Globus pallidus (tissue), 1 donor: ENCODE results near the gene GDPD5.

Source experiments
- DNase-seq: peaks from one replicate; pipeline ENCODE4 v3.0.0-alpha.2; 2015; ENCODE audit warnings: low spot score

GDPD5 gene

DNA sequence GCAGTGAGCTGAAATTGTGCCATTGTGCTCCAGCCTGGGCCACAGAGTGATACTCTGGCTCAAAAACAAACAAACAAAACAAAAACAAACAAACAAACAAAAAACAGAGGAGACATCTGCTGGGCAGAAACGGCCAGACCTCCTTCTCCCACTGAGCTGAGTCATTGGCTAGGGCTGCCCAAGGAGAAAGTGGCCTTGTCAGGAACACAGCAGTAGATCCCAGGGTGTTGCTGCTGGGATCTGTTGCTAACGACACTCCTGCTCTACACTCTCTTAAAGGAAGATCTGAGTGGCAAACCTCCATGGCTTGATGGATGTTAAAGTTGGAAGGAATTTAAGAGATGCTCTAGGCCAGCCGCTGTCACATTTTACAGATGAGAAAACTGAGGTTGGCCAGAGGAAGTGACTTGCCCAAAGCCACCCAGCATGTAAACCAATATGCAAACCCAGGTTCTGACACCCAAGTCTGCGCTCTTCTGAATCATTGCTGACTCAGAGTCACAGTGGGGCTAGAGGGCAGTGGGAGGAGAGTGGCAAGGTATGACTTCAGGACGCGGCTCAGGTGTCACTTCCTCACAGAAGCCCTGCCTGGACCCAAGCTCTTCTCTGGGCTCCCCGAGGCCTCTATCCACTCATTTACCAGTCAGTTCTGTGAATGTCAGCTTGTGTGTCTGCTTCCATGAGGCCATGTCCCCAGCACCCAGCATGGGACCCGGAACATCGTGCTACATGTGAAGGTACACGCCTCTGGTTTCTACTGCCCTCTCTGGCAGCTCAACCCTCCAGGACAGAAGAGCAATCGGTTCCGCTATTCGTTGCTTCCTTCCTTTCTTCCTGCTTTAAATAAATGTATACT lies 11.3 kb upstream of the GDPD5 start:
- DNase-seq: no peak

DNA sequence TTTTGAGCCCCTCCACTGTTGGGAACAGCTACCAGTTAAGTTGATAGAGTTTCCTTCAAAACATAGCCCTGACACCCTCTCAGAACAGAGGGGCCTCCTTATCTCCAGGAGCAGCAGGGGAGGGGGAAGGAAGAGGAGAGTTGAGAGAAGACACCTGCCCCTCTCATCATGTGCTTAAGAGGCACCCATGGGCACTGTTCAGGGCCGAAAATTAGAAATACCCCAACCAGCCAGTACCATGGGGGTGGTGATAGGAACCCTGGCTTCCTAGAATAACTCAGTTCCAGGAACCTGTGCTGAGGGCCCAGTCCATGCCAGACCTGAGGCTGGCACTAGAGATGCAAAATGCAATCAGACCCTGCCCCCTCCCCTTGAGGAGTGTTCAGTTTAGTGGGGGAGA lies 9.3 kb upstream of the GDPD5 start:
- DNase-seq: no peak

DNA sequence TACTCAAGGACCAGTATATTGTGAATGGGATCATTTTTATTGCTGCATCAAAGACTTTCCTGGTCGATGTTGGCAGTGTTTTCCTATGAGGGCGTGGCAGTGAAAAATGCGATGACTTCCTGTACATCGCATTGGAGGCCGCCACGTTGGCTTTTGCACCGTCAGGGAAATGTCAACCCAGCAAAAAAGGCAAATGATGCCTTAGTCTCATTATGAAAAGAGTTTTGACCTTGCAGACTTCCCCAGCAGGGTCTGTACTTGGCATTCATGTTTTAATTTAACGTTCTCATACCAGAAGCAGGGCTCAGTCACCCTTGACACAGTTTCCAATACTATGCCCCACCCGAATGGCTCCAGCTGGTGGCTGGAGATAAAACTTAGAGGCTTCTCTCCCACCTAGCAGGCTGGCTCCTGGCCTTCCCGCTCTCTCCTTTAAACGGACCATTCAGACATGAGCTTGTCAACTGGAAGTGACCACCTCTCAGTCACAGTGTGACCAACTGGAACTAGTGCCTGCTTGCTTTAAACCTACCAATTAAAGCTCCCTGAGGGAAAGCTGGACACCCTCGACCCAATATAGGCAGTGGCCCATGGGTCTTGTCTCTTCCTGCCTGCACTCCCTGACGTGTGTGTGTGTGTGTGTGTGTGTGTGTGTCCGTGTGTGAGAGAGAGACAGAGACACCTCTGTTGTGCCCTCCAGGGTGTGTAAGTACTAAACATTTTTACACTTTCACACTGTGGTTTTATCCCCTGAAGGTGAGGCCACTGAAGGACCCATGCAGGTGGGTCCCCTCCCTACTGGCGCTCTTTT lies 8.7 kb upstream of the GDPD5 start:
- no peak for DNase-seq

GRCh38 chr11:75533896-75534258 lies 8.1 kb upstream of the GDPD5 start:
- no peak for DNase-seq

DNA sequence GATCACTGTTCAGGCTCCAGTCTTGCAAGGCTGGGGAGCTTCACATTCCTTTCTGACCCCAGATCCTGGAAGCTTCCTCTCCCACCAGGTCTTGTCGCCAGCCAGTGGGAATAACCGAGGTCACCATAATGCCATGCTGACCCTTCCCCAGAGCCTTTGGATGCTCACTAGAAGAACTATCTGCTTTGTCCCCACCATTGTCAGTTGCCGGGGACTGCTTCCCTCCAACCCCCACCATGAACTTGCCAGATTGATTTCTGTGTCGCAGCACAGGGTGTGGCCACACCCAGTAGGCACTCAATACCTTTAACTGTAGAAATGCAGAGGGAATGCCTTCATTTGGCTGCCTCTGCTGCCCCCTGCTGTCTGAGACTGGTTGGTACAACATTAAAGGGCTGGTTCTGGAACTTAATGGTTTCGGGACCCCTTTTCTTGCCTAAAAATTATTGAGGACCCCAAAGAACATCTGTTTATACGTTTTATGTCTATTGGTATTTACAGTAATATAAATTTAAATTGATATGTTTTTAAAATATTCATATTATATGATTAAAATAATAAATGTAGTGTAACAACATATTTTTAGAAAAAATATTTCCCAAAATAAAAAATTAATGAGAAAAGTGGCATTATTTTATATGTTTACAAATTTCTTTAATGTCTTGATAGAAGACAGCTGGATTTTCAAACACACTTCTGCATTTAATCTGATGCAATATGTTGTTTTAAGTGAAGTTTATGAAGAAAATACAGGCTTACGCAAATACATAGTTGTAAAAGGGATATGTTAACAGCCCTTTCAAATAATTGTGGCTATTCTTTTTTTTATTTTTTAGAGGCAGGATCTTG lies 6.7 kb upstream of the GDPD5 start:
- peak; percentile 44 for DNase-seq

DNA sequence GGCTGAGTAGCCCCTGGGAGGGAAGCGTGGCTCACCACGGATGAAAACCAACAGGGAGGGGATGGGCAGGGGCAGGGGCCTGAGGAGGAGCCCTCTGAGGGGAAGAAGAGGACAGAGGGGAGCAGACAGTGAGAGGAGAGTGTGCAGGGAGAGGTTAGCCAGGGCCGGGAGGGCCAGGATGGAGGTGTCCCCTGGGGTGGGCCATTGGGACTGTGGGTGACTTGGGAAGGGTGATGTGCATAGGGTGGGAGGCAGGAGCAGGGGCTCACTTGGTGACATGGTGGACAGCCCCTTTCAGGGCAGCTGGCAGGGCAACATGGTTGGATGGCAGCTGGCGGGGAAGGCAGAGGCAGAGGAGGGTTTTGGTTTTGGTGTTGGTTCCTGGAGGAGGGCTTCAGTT lies 5.6 kb upstream of the GDPD5 start:
- DNase-seq: no peak

- no peak for DNase-seq
Observed at GRCh38 chr11:75530577-75530976, 4.8 kb upstream of the GDPD5 start.

- no peak for DNase-seq
Observed at GRCh38 chr11:75527938-75528735, 2.4 kb upstream of the GDPD5 start.

DNA sequence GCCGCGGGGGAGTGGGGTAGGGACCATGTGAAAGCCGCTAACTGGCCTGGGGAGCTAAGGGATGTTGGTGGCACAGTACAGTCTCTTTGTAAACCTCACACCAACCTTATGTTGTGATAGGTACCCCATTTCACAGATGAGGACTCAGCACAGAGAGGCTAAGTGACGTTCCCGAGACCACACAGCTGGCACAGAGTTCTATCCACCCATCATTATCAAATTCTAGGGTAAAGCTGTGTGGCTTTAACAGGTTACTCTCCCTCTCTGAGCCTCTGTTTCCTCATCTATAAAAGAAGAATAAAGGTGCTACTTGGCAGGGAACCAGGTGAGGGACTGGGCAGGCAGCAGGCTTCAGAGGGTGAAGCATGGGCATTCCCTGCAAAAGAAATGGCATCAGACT lies 1.4 kb upstream of the GDPD5 start:
- no peak for DNase-seq

DNA sequence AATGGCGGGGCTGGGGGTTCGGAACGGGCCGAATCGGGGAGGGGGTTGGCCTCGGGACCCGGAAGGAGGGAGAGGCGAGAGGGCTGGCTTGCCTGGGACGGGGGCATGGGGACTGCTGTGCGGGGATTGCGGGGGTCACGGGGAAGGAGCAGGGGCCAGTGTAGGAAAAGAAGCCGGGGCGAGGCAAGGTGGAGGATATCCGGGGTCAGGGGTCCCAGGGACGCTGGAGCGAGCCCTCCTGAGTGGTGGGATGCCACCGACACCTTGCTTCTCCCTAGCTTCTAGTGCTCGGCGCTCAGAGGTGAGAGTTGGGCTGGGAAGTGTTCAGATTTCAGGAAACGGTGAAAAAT lies 426 bp upstream of the GDPD5 start:
- DNase-seq: no peak

DNA sequence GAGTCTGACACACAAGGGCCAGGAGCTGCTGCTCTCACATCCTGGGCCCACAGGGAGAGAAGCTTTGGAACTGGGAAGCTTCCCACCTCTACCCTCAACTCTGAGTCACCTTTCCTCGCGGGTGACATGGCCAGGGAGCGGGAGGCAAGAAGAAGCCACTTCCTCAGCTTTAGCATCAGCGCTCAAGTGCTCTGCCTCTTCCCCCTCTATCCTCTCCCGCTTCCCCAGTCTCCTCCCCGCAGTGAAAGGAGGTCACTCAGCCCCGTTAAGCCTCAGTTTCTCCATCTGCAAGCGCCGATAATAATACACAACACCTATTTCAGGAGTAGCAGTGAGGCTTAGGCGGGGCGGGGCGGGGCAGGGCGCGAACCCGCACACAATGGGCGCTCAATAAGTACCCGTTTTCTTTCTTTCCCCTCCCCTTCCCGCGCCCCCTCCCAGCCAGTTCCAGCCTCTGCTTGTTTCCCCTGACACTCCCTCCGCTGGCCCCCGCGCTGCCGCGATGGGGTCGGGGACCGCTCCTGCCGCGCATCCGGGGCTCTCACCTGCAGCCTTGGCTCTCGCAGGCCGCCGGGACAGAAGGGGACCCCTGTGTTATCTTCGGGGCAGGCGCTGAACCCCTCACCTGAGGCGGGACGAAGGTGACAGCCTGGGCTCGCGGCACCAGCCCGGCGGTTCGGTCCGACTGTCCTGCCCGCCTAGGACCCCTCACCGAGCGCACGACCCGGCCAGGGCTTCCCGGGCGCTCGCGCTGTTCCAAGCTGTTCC lies 892 bp downstream of the GDPD5 start:
- no peak for DNase-seq

DNA sequence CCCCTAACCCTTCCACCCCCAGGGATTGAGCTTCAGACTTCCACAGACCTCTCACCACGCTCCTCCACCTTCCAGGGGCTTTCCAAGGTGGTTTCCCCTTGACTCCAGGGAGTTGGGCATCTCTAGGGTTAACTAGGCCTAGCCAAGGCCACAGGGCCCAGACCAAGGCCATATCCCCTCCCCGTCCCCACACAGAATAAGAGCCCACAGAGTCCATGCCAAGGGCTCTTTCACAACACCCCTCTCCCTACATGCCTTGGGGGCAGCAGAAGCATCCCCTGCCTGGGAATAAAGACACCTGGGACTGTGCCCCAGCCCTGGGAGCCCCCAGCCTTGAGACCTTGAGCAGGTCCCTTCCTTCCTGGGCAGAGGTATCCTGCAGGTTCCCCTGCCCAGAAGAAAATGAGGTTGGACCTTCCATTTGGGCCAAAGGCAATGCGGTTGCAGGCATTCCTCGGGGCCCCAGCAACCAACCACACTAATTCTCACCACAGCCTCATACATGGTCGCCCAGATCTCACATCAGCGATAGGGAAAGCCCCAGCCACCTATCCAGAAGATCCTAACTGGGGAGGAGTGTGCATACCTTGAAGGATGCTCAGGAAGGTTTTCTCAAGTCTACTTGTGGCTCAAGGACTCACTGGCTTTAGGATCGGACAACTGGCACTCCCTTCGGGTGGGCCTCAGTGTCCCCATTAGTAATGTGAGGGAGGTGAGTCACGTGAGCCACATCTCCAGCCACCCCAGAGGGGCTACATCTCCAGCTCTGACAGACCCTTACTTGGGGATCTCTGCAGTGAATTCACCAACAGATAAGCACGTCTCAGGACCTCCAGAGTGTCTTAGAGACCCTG lies 1.7 kb downstream of the GDPD5 start:
- no peak for DNase-seq

DNA sequence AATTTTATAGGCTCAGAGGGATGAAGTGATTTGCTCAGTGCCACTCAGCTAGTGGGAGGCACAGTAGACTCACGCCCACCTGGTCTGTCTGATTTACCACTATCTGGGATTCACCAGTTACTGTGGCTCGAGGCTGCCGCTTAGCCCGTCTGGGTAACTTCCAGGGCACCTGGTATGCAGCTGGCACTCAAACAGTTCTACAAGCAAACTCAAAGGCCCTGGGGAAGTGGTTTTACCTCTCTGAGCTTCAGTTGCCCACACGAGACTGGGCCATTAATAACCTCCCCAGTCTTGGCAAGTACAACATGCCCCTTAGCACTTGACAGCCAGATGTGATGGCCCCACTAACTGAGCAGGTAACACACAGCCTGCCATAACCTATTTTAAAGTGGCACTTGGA lies 2.6 kb downstream of the GDPD5 start:
- no peak for DNase-seq

DNA sequence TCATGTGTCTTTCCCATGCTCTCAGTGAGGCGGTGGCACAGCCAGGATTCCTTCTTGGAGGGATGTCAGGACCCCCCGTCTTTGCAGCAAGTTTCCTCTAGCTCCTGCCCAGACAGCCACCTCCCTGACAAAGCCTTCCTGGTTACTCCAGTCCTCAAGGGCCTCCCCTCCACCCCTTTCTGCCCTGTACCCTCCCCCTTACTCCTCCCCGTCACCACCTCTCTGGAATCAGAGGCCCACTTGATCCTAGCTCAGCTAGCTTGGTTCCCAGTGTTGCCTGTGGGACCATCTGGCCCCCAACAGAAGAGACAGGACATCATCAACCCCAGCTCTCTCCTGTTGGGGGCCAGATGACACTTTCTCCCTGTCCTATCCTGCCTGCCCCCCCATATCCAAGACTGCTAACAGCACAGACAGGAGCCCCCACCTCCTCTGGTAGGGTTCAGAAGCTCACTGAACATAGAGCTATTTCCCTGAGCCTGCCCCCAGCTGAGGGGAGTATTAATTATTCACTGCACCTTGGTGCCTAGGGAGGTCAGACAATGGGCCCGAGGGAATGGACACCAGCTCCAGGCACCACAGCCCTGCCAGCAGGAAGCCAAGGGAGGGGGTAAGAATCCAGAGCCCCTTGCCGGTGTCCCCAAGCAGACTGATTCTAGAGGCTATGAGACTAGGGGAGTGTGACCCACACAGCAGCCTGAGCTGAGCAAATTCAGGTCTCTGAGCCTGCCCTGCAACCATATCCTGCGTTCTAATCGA lies 3.3 kb downstream of the GDPD5 start:
- DNase-seq: no peak

GRCh38 chr11:75520688-75521087 lies 5.1 kb downstream of the GDPD5 start:
- no peak for DNase-seq

GRCh38 chr11:75518771-75519653 lies 6.7 kb downstream of the GDPD5 start:
- no peak for DNase-seq

DNA sequence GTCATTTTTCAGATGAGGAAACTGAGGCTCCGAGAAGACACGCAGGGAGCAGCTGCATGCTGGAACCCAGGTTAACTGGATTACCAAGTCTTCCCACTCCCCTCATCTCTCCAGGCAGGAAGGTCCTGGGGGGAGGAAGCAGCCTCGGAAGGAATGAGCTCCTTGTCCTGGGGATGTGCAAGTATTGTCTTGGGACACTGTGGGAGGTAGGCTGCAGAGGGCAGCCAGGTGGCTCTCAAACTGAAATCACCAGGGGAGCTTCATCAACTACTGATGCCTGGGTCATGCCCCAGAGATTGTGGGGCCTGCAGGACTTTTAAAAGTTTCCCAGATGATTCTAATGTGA lies 7.6 kb downstream of the GDPD5 start:
- DNase-seq: no peak

DNA sequence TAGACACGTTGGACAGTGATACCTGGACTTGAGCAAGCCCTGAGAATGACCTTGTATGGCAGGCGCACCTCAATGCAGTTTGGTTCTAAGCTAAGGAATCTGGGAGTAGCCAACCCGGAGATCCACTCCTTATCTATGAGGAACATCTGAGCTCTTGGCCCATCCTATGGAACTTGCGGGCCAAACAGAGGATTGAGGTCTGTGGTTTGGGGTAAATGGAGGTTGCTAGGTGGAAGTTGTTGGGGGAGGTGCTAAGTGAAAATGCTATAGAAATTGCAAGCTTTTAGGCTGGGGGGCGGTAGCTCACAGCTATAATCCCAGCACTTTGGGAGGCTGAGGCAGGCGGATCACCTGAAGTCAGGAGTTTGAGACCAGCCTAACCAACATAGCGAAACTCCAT lies 8.9 kb downstream of the GDPD5 start:
- DNase-seq: no peak
